ENCODE measurements around the gene XIRP2. TPM values are rescaled to one million over a fixed set of nuclear protein-coding genes. Genes with fewer than 3 reads are reported as not detected.

Gene XIRP2
- total RNA-seq, 2 experiments from 2014 or later = not detected

DNA sequence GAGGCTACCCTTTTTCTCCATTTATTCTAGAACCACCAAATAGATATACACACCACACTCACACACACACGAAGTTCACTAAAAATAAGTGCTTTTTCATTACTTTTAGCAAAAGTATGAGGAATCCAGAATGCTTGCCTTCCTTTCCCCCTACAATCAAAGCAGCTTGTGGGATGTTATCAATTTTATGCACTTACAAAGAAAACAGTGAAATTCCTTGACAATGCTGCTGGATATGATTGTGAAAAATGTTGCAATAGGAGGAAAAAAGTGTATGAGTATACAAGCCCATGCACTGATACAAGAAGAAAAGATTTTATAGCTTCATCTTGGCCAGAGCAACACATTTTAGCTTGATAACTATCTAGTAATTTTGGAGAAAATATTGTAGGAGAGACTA is 269.2 kb downstream of the XIRP2 start:
- Mint-ChIP-seq H3K9me3 (peaks cover 2% of the 10 kb centered on the region), H3K27me3 (no peaks in the 10 kb centered on the region), H3K4me3 (no peak overlapping the region), H3K27ac (no peak overlapping the region), H3K4me1 (no peaks in the 10 kb centered on the region), H3K36me3 (no peaks in the 10 kb centered on the region)
- no peak for DNase-seq

DNA sequence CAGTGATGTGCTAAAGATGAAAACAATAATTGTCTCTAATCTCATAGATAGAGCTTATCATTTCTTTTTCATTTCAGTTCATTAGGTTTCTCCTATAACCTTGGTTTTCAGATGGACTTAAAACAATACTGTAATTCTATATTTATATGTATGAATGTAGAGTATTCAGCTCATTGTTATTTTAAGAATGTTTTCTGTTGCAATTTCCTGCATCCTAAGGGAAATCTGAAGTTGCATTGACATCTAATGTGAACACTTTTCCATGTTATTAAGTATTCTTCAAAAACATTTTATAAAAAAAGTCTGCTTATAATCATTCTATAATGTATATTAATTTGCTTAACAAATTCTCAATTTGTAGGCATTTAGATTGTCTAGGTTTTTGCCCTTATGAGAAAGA is 288.9 kb downstream of the XIRP2 start:
- no peak for DNase-seq

DNA sequence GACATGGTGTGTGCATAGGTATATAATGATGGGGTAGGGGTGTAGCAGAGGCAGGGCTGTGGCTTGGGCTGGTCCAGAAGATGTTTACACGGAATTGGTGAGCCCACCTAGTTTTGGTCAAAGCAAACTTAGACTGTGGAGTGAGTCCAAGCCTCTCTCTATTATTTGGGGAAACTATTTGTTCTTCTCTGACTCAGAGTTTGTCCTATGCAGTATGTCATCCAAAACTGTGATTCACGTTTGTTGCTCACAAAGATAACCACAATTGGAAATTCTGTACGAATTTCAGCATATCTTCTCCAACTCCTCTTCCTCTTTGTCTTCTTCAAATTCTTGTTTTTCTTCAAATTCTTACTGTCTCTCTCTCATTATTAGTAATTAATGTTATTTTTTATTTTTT is 292.9 kb downstream of the XIRP2 start:
- no peak for DNase-seq
- no peak overlapping the region for H3K27ac Mint-ChIP-seq
- H3K4me1 Mint-ChIP-seq = no peaks in the 10 kb centered on the region
- H3K4me3 Mint-ChIP-seq = no peak overlapping the region
- H3K36me3 Mint-ChIP-seq = no peaks in the 10 kb centered on the region
- no peaks in the 10 kb centered on the region for H3K27me3 Mint-ChIP-seq
- no peaks in the 10 kb centered on the region for H3K9me3 Mint-ChIP-seq

More for the DNA sequence above, 288.9 kb downstream of the XIRP2 start:
- peaks cover 8% of the 10 kb centered on the region for H3K9me3 Mint-ChIP-seq
- H3K4me1 Mint-ChIP-seq = no peaks in the 10 kb centered on the region
- no peak overlapping the region for H3K27ac Mint-ChIP-seq
- no peaks in the 10 kb centered on the region for H3K27me3 Mint-ChIP-seq
- no peak overlapping the region for H3K4me3 Mint-ChIP-seq
- no peaks in the 10 kb centered on the region for H3K36me3 Mint-ChIP-seq

DNA sequence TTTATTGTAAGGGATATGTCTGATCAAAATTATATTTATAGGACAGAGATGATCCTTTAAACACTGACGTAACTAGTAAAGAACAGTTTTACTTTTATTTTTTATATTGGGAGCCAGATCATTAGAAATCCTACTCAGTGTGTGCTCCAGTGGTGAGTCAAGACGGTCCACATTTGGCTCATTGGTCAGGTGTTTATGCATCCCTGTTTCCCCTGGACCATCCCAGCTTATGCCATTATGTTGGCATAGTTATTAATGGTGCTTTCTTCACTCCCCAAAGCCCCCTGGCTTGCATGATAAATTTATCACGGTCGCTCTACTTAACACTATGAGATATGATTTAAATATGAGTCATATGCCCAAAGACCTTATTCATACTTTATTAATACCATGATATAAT is 293.4 kb downstream of the XIRP2 start:
- Mint-ChIP-seq H3K9me3 (no peaks in the 10 kb centered on the region), H3K4me3 (no peak overlapping the region), H3K27ac (no peak overlapping the region), H3K36me3 (no peaks in the 10 kb centered on the region), H3K27me3 (no peaks in the 10 kb centered on the region), H3K4me1 (no peaks in the 10 kb centered on the region)
- no peak for DNase-seq

DNA sequence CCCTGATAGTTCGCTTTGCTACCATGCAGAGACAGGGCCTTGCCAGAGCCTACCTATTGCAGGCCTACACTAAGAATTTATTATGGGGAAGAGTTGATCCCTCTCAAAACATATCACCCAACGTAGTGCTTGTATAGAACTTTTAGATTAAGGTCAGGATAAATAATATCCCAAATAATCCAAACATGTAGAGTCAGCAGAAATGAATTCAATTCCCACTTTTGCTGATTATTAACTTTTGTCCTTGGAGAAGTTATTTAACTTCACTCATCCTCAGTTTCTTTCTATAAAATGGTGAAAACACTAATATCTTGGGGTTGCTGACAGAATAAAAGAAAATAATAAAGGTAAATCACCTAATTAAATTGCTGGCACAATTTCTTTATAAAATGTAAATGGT is 294.1 kb downstream of the XIRP2 start:
- H3K4me1 Mint-ChIP-seq = no peaks in the 10 kb centered on the region
- no peaks in the 10 kb centered on the region for H3K9me3 Mint-ChIP-seq

DNA sequence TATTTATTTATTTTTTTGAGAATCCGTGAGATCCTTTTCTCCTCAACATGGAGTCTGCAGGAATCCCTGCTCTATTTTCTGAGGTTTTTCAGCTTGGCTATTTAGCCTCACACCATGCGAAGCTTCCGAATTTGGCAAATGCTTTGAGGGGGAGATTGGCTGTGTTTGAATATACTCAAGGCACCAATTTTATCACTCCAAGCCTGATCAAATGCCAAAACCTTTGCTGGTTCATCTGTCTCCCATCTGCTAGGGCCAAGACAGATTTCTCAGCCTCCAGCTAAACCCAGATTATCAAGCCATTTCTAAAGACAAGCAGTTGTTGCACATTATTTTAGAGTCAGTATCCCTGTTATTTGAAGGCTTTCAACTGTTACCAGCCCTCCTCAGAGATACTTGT is 295.7 kb downstream of the XIRP2 start:
- H3K4me3 Mint-ChIP-seq = no peak overlapping the region
- no peaks in the 10 kb centered on the region for H3K27me3 Mint-ChIP-seq
- no peaks in the 10 kb centered on the region for H3K36me3 Mint-ChIP-seq
- H3K27ac Mint-ChIP-seq = no peak overlapping the region
- H3K4me1 Mint-ChIP-seq = no peaks in the 10 kb centered on the region
- no peak for DNase-seq
- H3K9me3 Mint-ChIP-seq = no peaks in the 10 kb centered on the region

More for the DNA sequence above, 294.1 kb downstream of the XIRP2 start:
- no peak for DNase-seq
- no peaks in the 10 kb centered on the region for H3K36me3 Mint-ChIP-seq
- no peak overlapping the region for H3K27ac Mint-ChIP-seq
- H3K4me3 Mint-ChIP-seq = no peak overlapping the region
- H3K27me3 Mint-ChIP-seq = no peaks in the 10 kb centered on the region

DNA sequence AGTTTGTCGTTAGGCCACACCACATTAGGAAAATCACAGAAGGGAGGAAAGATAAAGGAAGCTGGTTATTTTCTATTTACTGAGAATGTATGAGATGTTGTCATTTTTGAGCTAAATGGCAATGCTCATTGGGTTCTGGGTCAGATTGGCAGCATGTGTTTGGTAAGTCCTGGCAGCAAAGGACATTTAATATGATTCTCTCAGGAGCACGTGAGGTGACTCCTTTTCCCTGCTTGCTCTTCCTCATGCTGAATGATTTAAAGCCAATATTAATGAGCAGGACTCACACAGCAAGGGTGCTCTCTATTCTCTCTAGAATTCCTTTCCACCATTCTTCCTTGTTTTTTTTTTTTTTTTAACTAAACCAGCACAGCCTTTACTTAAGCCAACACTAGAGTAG is 298.2 kb downstream of the XIRP2 start:
- Mint-ChIP-seq H3K27me3 (no peaks in the 10 kb centered on the region), H3K36me3 (no peaks in the 10 kb centered on the region), H3K9me3 (no peaks in the 10 kb centered on the region), H3K4me1 (no peaks in the 10 kb centered on the region), H3K27ac (no peak overlapping the region), H3K4me3 (no peak overlapping the region)
- no peak for DNase-seq

DNA sequence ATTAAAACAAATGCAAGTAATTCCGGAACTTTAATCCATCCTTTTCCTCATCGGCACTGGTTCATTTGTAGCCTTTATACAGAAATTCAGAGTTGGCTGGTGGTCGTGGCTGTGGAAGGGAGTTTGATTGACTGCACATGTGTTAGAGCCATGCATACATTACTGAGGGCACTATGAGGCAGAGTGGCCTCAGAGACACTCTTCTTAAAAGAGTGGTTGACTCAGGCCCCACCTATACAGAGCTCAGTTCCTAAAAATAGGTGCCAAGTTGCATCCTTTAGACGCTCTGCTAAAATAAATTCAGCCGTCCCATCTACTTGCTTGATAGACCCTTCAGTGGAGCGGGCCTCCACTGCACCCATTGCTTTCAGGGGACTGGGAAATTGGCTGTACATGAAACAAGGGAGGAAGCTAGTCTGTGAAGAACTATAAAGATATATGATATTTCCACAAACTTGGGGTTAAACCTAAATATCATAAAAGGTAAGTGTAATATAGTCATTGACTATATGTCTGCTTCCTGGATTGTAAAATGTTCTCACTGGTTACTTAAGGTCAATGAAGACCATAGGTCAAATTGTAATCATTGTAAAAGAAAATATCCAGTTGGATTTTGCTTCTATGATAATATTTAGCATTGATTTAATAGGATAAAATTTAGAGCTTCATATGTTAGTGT is 298.9 kb downstream of the XIRP2 start:
- Mint-ChIP-seq H3K27ac (no peak overlapping the region), H3K27me3 (no peaks in the 10 kb centered on the region), H3K4me1 (no peaks in the 10 kb centered on the region), H3K4me3 (no peak overlapping the region), H3K36me3 (no peaks in the 10 kb centered on the region), H3K9me3 (no peaks in the 10 kb centered on the region)
- DNase-seq = no peak

DNA sequence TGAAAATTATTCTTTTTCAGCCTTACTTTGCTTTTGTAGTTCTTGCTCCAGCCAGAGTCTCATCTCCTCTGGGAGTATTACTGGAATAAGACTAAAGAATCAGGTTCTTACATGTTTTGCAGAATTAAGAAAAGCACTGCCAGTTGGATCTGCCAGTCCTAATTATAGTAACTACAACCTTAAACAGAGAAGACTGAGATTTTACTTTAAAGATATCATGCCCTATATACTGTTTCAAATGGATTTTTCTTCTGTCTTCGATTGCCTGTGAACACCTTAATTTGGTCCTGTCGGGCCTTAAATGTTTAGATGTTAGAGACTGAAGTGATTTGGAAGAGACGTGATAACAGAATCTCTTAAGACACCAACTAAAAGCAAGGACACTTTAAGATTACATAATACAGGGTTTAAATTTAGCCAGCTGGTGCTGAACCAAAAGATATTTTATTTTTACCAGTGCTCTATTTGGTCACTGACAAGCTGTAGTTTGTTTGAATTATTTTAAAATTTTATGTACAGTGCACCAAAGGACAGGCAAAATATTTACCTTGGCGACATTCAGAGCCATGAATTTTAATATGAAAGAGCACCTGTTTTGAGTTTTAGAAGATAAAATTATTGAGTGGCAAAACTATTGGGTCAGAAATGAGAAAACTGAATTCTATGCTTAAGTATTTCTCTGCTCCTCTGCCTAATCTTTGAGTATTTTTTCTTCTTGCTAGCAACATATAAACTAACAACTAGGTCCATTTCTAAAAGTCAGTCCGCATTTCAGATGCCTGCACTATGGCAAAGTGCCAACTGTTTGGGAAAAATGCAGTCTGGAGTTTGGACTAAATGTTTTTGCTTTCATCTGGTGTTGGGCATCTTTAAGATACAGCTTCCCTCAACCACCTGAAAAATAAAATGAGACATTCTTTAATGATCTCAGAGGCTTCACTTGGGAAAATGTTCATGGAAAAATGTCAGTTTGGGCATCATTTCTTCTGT is 300.0 kb downstream of the XIRP2 start:
- H3K9me3 Mint-ChIP-seq = no peaks in the 10 kb centered on the region
- no peaks in the 10 kb centered on the region for H3K27me3 Mint-ChIP-seq
- H3K27ac Mint-ChIP-seq = no peak overlapping the region
- no peak for DNase-seq
- no peaks in the 10 kb centered on the region for H3K36me3 Mint-ChIP-seq
- no peaks in the 10 kb centered on the region for H3K4me1 Mint-ChIP-seq
- H3K4me3 Mint-ChIP-seq = no peak overlapping the region

DNA sequence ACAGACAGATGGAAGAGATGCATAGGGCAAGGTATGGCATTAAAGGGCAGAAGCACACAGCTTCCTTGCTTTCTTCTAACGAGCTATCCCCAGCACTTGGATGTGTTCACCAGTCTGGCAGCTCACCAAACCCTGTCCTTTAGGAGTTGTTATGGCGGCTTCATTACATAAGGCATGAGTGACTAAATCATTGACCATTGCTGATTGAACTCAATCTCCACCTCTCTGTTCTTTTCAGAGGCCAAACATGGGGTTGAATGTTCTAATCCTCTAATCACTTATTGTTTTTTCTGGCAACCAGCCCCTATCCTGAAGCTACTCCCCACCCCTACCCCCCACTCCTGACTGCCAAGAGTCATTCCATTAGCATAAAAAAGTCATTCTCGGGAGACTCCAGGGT is 301.8 kb downstream of the XIRP2 start:
- no peak for DNase-seq
- Mint-ChIP-seq H3K27ac (no peak overlapping the region), H3K9me3 (no peaks in the 10 kb centered on the region), H3K4me3 (no peak overlapping the region), H3K36me3 (no peaks in the 10 kb centered on the region), H3K27me3 (no peaks in the 10 kb centered on the region), H3K4me1 (no peaks in the 10 kb centered on the region)

DNA sequence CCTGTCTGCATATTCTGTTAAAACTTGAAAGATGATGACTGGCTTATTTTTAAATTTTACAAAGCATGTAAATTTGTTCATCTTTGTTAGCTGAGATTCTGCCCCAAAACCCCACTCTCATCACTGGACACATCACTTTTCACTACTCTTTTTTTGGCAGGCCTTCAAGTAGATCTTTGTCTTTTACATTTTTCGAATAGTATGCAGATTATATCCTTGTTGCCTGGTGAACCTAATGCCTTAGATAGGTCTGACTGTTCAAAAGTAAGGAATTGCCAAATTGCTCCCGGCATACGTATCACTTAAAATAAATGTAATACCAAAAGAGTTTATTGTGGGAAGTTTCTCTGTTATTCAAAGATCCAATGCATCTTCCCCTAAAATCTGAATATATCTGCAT is 303.3 kb downstream of the XIRP2 start:
- no peaks in the 10 kb centered on the region for H3K27me3 Mint-ChIP-seq
- H3K36me3 Mint-ChIP-seq = no peaks in the 10 kb centered on the region
- no peak overlapping the region for H3K4me3 Mint-ChIP-seq
- H3K27ac Mint-ChIP-seq = no peak overlapping the region
- no peaks in the 10 kb centered on the region for H3K9me3 Mint-ChIP-seq
- peaks cover under 1% of the 10 kb centered on the region for H3K4me1 Mint-ChIP-seq
- no peak for DNase-seq

DNA sequence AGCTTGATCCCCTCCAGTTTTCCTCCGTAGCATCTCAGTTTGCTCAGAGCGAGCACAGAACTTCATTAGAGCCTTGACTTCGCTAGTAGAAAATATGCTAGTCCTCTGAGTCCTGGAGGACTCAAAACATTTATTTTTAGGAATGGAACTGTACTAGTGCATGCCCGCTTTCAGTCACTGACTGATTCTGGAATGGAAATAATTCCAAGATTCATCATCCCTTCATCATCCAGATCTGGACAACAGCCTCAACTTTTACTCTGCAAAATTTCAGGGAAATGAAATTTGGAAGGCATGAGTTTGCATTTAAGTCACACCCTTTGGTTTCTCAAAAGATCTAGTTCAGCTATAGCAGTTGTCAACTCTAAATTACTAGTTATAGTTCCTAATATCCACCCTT is 304.6 kb downstream of the XIRP2 start:
- no peak overlapping the region for H3K4me3 Mint-ChIP-seq
- H3K9me3 Mint-ChIP-seq = no peaks in the 10 kb centered on the region
- H3K4me1 Mint-ChIP-seq = peaks cover 2% of the 10 kb centered on the region
- DNase-seq = no peak
- H3K27me3 Mint-ChIP-seq = no peaks in the 10 kb centered on the region
- H3K27ac Mint-ChIP-seq = no peak overlapping the region
- H3K36me3 Mint-ChIP-seq = no peaks in the 10 kb centered on the region

DNA sequence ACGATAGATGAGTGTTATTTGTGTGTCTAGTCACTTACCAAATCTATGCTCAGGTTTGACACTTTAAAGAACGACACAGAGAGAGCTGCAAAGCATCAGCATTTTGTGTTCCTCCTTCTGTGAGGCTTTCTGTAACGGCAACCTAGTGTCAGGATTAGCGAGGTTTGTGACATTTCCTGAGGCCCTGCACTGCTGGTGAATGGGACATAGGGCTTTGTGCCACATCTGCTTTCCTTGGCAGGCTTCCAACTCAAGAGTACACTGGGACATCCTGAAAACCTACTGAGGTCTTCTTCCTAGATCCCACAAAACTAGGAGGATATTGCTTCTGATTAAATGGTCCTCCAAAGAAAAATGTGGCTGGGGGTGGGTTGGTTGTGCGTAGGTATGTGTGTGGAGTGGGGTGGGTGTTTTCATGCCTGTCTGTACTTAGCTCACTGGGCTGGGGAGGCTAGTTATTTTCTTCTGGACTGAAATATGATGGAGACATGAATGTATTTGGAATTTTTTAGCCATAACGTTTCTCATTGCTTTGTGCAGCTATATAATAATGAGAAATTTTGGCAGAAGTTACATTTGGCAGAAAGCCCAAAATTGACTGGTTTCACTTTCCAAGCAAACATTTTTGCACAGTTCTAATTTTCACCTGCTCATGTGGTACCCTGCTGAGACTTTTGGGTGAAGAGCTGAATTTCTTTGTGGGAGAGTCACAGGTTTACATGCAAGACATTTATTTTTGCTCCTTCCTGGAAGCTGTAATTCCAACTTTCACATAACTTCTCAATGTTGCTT is 308.4 kb downstream of the XIRP2 start:
- no peak overlapping the region for H3K4me3 Mint-ChIP-seq
- no peaks in the 10 kb centered on the region for H3K27me3 Mint-ChIP-seq
- no peak for DNase-seq
- no peaks in the 10 kb centered on the region for H3K9me3 Mint-ChIP-seq
- peaks cover 2% of the 10 kb centered on the region for H3K4me1 Mint-ChIP-seq
- no peaks in the 10 kb centered on the region for H3K36me3 Mint-ChIP-seq
- no peak overlapping the region for H3K27ac Mint-ChIP-seq

DNA sequence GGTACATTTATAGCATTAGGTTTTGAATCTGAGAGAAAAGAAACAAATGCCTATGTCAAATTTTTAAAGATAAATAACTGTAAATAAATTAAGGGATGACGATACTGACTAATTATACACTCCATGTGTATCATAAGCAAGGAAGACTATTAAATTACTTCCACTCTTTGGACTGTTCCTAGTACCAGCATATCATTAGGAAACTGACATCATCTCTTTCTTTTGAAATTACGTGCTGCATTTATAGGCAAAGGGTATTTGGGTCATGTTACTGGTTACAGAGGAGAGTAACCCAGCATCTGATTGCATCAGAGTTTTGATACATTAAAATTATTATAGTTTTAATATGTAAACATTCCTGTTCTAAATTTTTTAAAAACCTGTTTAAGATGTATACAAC is 309.7 kb downstream of the XIRP2 start:
- Mint-ChIP-seq H3K4me3 (no peak overlapping the region), H3K36me3 (no peaks in the 10 kb centered on the region), H3K9me3 (no peaks in the 10 kb centered on the region), H3K4me1 (peaks cover 2% of the 10 kb centered on the region), H3K27ac (no peak overlapping the region), H3K27me3 (no peaks in the 10 kb centered on the region)
- no peak for DNase-seq

DNA sequence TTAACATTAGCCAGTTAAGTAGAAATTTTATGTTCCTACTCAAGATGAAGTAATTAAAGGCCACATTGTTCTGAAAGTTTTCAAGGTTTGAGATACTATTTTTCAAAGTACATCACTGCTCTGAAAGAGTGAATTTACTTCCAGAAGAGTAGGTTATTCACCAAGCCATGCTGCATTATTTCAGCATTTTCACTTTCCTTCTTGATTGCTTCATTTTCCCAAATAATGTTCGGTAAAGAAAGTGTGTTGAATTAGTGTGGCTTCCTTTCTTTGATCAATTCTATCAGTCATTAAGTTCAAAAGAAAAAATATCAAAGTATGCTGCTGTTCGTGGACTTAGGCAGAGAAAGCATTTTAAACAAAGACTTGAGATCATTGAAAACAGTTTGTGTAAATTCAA is 310.3 kb downstream of the XIRP2 start:
- Mint-ChIP-seq H3K36me3 (no peaks in the 10 kb centered on the region), H3K9me3 (no peaks in the 10 kb centered on the region), H3K4me3 (no peak overlapping the region), H3K27me3 (no peaks in the 10 kb centered on the region), H3K27ac (no peak overlapping the region), H3K4me1 (peaks cover 2% of the 10 kb centered on the region)
- no peak for DNase-seq

All from activated naive CD8-positive, alpha-beta T cell treated with anti-CD3 and anti-CD28 coated beads for 36 hours (primary cell).